Fibroblast of pulmonary artery (primary cell): Measurements from ENCODE around the gene C1QTNF1.

Experiments used
- DNase-seq: peaks from one replicate; pipeline ENCODE4 v3.0.0-alpha.2; 2010; ENCODE audit warnings: low read depth
- H3K4me3 ChIP-seq: replicated peaks from 2 replicates; pipeline ENCODE4 v1.5.1; 2011; ENCODE audit warnings: low read depth, mild to moderate bottlenecking, control low read depth, low read length, moderate library complexity
- CTCF ChIP-seq: IDR thresholded peaks from 2 replicates; pipeline ENCODE4 v1.5.1; 2011; ENCODE audit warnings: mild to moderate bottlenecking, control low read depth, low read length, inconsistent platforms; ENCODE audit errors: missing control alignments

C1QTNF1 gene

GRCh38 chr17:79041041-79041570, 17.1 kb downstream of the C1QTNF1 start:
- no peak for DNase-seq
- no peak overlapping the region for H3K4me3 ChIP-seq

GRCh38 chr17:79041723-79042420, 17.9 kb downstream of the C1QTNF1 start:
- TF ChIP-seq CTCF: no peak
- no peak overlapping the region for H3K4me3 ChIP-seq
- no peak for DNase-seq

More at GRCh38 chr17:79041041-79041570, 17.1 kb downstream of the C1QTNF1 start:
- no peak for TF ChIP-seq CTCF

GRCh38 chr17:79042421-79043190, 18.6 kb downstream of the C1QTNF1 start:
- DNase-seq: peak; percentile 75
- TF ChIP-seq CTCF: peak; percentile 95
- no peak overlapping the region for H3K4me3 ChIP-seq

GRCh38 chr17:79043191-79043930, 19.4 kb downstream of the C1QTNF1 start:
- no peak overlapping the region for H3K4me3 ChIP-seq
- no peak for DNase-seq
- TF ChIP-seq CTCF: no peak

GRCh38 chr17:79043931-79044320, 20.0 kb downstream of the C1QTNF1 start:
- no peak for DNase-seq
- no peak overlapping the region for H3K4me3 ChIP-seq
- TF ChIP-seq CTCF: no peak

GRCh38 chr17:79044462-79044861, 20.5 kb downstream of the C1QTNF1 start:
- no peak overlapping the region for H3K4me3 ChIP-seq
- TF ChIP-seq CTCF: no peak
- no peak for DNase-seq
